Measurements from ENCODE around the gene RBPJ.

GRCh38 chr4:26397086-26397485 lies 76.3 kb downstream of the RBPJ start:
- TF ChIP-seq CTCF (IDR thresholded peaks at IDR 0.05) (no peak), EZH2 (IDR thresholded peaks at IDR 0.05) (no peak), EZH2phosphoT487 (IDR thresholded peaks at IDR 0.05) (no peak)
